ENCODE results near the gene CEP135. TPM values are rescaled to one million over a fixed set of nuclear protein-coding genes. Genes with fewer than 3 reads are reported as not detected.

The CEP135 gene
- total RNA-seq, 2 donors from 2014 or later: 1.6 to 1.8 TPM

GRCh38 chr4:55977811-55978210 lies 29.1 kb downstream of the CEP135 start:
- Histone ChIP-seq H3K27me3 (no peaks in the 10 kb centered on the region), H3K4me3 (no peak overlapping the region), H3K4me1 (no peaks in the 10 kb centered on the region), H3K36me3 (peaks cover 4% of the 10 kb centered on the region), H3K9me3 (no peaks in the 10 kb centered on the region), H3K27ac (no peak overlapping the region)
- DNase-seq (ENCODE audit: low spot score): no peak
- no peak for TF ChIP-seq CTCF (IDR thresholded peaks at IDR 0.05)

- H3K27me3 ChIP-seq: no peaks in the 10 kb centered on the region
- no peak for DNase-seq (ENCODE audit: low spot score)
- H3K27ac ChIP-seq: no peak overlapping the region
- H3K36me3 ChIP-seq: no peaks in the 10 kb centered on the region
- TF ChIP-seq CTCF (IDR thresholded peaks at IDR 0.05): no peak
- no peaks in the 10 kb centered on the region for H3K4me1 ChIP-seq
- no peaks in the 10 kb centered on the region for H3K9me3 ChIP-seq
- H3K4me3 ChIP-seq: no peak overlapping the region
Observed at GRCh38 chr4:55979562-55979961, 30.8 kb downstream of the CEP135 start.

GRCh38 chr4:55980725-55981124 lies 32.0 kb downstream of the CEP135 start:
- Histone ChIP-seq H3K4me3 (no peak overlapping the region), H3K36me3 (peaks cover 6% of the 10 kb centered on the region), H3K4me1 (no peaks in the 10 kb centered on the region), H3K27me3 (no peaks in the 10 kb centered on the region), H3K27ac (no peak overlapping the region), H3K9me3 (no peaks in the 10 kb centered on the region)
- DNase-seq (ENCODE audit: low spot score): no peak
- no peak for TF ChIP-seq CTCF (IDR thresholded peaks at IDR 0.05)

GRCh38 chr4:55982976-55983375 lies 34.2 kb downstream of the CEP135 start:
- no peak for DNase-seq (ENCODE audit: low spot score)
- Histone ChIP-seq H3K9me3 (no peaks in the 10 kb centered on the region), H3K36me3 (peaks cover 6% of the 10 kb centered on the region), H3K27ac (no peak overlapping the region), H3K4me3 (no peak overlapping the region), H3K27me3 (no peaks in the 10 kb centered on the region), H3K4me1 (no peaks in the 10 kb centered on the region)
- TF ChIP-seq CTCF (IDR thresholded peaks at IDR 0.05): no peak

- TF ChIP-seq CTCF (IDR thresholded peaks at IDR 0.05): no peak
- DNase-seq (ENCODE audit: low spot score): no peak
- no peak overlapping the region for H3K27ac ChIP-seq
- H3K27me3 ChIP-seq: no peaks in the 10 kb centered on the region
- no peak overlapping the region for H3K4me3 ChIP-seq
- no peaks in the 10 kb centered on the region for H3K4me1 ChIP-seq
- peaks cover 6% of the 10 kb centered on the region for H3K36me3 ChIP-seq
- H3K9me3 ChIP-seq: no peaks in the 10 kb centered on the region
Observed at GRCh38 chr4:55989766-55990165, 41.0 kb downstream of the CEP135 start.

- no peak for TF ChIP-seq CTCF (IDR thresholded peaks at IDR 0.05)
- no peak overlapping the region for H3K4me3 ChIP-seq
- no peaks in the 10 kb centered on the region for H3K9me3 ChIP-seq
- no peak overlapping the region for H3K27ac ChIP-seq
- no peaks in the 10 kb centered on the region for H3K4me1 ChIP-seq
- H3K27me3 ChIP-seq: no peaks in the 10 kb centered on the region
- no peak for DNase-seq (ENCODE audit: low spot score)
- H3K36me3 ChIP-seq: peaks cover under 1% of the 10 kb centered on the region
Observed at GRCh38 chr4:55993994-55994663, 45.4 kb downstream of the CEP135 start.
